ENCODE data around the gene CPN2.

DNA sequence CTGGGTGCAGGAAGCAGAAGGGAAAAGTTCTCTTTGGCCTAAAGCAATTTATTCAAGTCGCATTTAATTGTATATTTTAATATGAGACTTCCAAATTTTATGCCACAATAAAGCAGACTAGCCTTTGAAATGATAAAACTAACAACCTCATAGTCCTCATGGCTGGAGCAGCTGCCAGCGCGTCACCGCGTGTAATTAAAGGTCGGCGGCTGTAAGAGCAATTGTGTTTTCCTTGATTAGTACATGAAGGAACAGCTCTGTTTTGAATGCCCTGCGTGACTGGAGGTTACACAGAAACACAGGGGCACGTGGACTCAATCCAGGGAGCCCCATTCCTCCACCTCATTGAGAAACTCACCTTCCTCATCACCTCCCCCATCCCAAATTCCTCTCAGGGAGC, 28.5 kb upstream of the CPN2 start:
- TF ChIP-seq, protein P1, sequence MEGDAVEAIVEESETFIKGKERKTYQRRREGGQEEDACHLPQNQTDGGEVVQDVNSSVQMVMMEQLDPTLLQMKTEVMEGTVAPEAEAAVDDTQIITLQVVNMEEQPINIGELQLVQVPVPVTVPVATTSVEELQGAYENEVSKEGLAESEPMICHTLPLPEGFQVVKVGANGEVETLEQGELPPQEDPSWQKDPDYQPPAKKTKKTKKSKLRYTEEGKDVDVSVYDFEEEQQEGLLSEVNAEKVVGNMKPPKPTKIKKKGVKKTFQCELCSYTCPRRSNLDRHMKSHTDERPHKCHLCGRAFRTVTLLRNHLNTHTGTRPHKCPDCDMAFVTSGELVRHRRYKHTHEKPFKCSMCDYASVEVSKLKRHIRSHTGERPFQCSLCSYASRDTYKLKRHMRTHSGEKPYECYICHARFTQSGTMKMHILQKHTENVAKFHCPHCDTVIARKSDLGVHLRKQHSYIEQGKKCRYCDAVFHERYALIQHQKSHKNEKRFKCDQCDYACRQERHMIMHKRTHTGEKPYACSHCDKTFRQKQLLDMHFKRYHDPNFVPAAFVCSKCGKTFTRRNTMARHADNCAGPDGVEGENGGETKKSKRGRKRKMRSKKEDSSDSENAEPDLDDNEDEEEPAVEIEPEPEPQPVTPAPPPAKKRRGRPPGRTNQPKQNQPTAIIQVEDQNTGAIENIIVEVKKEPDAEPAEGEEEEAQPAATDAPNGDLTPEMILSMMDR (IDR thresholded peaks at IDR 0.05; ENCODE audit: control extremely low read depth in 1 of 3, insufficient read depth in 1 of 3, low read depth in 1 of 3, low read length in 3 of 3) = no peak
- TF ChIP-seq CBX5 (IDR thresholded peaks at IDR 0.05; ENCODE audit: low read depth, low read length) (no peak), TAF1 (IDR thresholded peaks at IDR 0.05; ENCODE audit: low read depth, low read length) (no peak), EZH2 (IDR thresholded peaks at IDR 0.05; ENCODE audit: low read depth, low read length, severe bottlenecking) (no peak)

All from H1 (cell line).